ENCODE data around the gene LGALS7B. TPM values are rescaled to one million over a fixed set of nuclear protein-coding genes. Genes with fewer than 3 reads are reported as not detected.
"Not testable (repeated sequence)": the region's sequence is repeated elsewhere in the genome, so short reads cannot be mapped to it uniquely, and the experiment has no call there.

Gene LGALS7B
- total RNA-seq (ENCODE audit: insufficient read depth, low replicate concordance), result 139 TPM

DNA sequence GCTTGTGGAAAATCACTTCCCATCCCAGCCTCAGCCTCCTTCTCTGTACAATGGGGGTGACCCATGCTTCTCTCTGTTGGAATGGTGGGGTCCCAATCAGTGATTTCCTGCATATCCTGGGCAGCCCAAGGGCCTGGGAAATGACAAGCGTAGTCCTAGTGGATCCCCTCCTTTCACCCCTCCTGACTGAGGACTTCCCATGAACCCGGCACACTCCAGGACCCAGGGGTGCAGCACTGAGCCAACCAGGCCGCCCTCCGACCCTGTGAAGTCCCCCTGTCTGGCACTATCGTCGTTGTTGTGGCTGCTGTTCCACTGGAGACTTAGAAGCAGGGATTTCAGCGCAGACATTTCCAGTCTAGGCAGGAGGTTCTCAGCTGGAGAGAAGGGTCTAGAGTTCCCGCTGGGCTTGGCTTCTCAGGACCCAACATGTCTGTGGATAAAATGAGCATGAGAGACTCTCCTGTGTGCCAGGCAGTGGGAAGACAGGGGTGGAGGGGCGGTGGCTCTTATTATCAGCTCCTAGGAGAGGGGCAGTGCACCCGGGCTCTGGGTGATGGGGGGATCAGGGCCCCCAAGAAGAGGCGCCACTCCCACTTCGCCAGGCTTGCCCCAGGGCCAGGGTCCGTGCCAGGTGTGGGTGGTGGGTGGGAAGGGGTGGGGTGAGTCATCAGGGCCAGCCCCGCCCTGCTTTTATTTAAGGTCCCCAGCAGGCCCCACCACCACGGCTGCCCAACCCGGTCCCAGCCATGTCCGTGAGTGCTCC, at the start of gene LGALS7B:
LGALS7B (plus strand) TSS at position 723 of the 766 bp plus-strand sequence; CDS start at position 750, 27 bp downstream.
- DNase-seq (ENCODE audit: low spot score), result no peak

DNA sequence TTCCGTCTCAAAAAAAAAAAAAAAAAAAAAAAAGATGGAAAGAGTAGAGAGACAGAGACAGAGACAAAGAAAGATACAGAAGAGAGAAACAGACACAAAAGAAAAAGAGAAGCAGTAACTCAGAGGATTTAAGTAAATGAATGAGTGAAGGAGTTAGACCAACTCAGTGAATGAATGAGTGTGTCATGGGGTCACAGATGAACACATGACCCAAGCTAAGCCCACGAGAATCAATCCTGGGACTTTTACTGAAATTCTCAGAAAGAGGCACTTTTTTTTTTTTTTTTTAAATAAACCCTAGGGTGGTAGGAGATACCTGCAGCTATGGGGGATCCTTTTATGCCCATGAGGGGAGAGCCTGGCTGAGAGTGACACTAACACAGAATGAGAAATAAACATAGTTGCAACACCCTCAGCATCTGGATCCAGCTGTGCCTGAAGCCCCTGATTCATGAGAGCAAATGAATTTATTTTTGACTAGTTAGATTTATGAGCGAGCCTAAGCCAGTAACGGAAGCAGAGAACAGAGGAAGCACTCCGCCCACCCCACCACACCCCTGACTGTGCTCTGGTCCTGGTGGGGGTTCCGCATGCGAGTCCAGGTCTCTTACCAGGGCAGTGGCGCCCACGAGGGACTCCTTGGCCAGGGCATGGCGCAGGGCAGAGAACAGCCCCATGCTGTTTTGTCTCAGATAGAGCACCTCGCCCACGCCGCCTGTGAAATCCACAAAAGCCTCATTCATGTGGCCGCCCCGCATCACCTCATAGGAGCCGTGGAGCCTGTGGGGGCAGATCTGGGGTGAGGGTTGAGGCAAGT, 49.4 kb upstream of the LGALS7B start:
- no peak for DNase-seq (ENCODE audit: low spot score)

GRCh38 chr19:38740257-38740592, 48.8 kb upstream of the LGALS7B start:
- DNase-seq (ENCODE audit: low spot score), result no peak

DNA sequence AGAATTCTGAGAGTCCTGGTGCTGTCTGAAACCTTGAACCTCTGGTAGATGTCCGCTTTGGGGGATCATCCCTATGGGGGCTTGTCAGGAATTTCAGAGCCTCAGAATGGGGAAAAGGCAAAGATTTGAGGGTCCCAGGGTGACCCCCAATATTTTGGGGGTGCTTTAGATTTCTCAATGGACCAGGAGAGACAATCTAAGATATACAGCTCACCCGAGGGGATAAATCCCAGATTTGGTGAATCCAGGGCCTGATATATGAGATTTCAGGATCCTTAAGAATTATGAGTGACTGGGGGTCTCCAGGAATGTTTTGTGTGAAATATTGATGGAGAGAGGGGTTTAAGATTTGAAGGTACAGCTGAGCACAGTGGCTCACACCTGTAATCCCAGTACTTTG, 48.1 kb upstream of the LGALS7B start:
- no peak for DNase-seq (ENCODE audit: low spot score)

GRCh38 chr19:38741670-38742069, 47.3 kb upstream of the LGALS7B start:
- DNase-seq (ENCODE audit: low spot score), result no peak

GRCh38 chr19:38742296-38742695, 46.7 kb upstream of the LGALS7B start:
- DNase-seq (ENCODE audit: low spot score), result no peak

- DNase-seq (ENCODE audit: low spot score), result no peak
These were observed 46.1 kb upstream of the LGALS7B start for GRCh38 chr19:38742906-38743305.

DNA sequence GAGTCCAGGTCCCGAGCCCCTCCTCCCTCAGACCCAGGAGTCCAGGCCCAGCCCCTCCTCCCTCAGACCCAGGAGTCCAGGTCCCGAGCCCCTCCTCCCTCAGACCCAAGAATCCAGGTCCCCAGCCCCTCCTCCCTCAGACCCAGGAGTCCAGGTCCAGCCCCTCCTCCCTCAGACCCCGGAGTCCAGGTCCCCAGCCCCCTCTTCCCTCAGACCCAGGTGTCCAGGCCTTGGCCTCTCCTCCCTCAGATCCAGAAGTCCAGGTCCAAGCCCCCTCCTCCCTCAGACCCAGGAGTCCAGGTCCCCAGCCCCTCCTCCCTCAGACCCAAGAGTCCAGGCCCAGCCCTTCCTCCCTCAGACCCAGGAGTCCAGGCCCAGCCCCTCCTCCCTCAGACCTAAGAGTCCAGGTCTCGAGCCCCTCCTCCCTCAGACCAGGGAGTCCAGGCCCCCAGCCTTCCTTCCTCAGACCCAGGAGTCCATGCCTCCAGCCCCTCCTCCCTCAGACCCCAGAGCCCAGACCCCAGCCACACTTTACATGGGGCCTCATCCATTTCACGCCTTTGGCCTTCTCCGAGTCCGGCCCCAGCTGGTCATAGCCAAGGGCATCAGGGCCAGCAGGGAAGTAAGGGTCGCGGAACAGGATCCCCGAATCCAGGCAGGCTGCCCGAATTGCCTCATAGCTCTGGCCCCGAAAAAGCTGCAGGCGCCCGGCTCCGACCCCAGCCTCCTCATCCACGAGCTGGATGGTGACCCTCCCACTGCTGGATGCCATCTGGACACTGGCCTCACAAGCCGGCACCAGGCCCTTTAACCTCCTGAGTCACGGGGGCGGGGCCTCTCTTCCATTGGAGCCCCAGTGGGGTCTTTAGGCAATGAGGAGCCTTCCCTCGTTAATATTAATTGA, 45.4 kb upstream of the LGALS7B start:
- DNase-seq (ENCODE audit: low spot score), result no peak

GRCh38 chr19:38744298-38744681, 44.7 kb upstream of the LGALS7B start, which contains the start of gene CAPN12:
Gene CAPN12, minus strand, starts transcription at chr19:38744474. Its CDS starts 309 bp downstream, at chr19:38744165.
- no peak for DNase-seq (ENCODE audit: low spot score)

GRCh38 chr19:38744874-38745273, 44.1 kb upstream of the LGALS7B start:
- no peak for DNase-seq (ENCODE audit: low spot score)

GRCh38 chr19:38745316-38745715, 43.7 kb upstream of the LGALS7B start:
- DNase-seq (ENCODE audit: low spot score), result no peak

DNA sequence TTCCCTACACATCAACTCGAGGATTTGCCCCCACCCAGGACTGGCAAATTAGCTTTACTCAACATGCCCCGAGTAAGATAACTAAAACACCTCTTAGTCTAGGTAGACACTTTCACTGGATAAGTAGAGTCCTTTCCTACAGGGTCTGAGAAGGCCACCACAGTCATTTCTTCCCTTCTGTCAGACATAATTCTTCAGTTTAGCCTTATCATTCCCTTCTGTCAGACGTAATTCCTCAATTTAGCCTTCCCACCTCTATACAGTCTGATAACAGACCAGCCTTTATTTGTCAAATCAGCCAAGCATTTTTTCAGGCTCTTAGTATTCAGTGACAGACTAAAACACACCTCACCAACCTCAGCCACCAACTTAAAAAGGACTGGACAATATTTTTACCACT, 35.2 kb upstream of the LGALS7B start:
- DNase-seq (ENCODE audit: low spot score), result not testable (repeated sequence)

GRCh38 chr19:38754196-38754595, 34.8 kb upstream of the LGALS7B start:
- not testable (repeated sequence) for DNase-seq (ENCODE audit: low spot score)

GRCh38 chr19:38759590-38760003, 29.4 kb upstream of the LGALS7B start:
- DNase-seq (ENCODE audit: low spot score), result no peak

GRCh38 chr19:38760805-38761517, 28.0 kb upstream of the LGALS7B start:
- not testable (repeated sequence) for DNase-seq (ENCODE audit: low spot score)

GRCh38 chr19:38761884-38762389, 27.1 kb upstream of the LGALS7B start:
- DNase-seq (ENCODE audit: low spot score), result not testable (repeated sequence)

- DNase-seq (ENCODE audit: low spot score), result no peak
These were observed 25.2 kb upstream of the LGALS7B start for GRCh38 chr19:38763795-38764220.

DNA sequence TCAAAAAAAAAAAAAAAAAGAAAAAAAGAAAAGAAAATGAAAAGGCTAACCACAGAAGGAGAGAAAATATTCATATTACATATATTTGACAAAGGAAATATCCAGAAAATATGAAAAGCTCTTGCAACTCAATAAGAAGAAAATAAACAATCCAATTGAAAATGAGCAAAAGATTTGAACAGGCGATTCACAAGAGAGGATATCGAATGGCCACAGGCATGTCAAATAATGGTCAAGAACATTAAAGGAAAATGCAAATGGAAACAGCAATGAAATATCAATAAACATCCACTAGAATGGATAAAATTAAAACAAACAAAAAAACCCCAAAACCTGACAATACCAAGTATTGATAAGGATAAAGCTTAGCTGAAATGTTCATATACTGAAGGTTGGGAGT, 23.8 kb upstream of the LGALS7B start:
- DNase-seq (ENCODE audit: low spot score), result no peak

- DNase-seq (ENCODE audit: low spot score), result no peak
These were observed 22.5 kb upstream of the LGALS7B start for GRCh38 chr19:38766276-38767047.

DNA sequence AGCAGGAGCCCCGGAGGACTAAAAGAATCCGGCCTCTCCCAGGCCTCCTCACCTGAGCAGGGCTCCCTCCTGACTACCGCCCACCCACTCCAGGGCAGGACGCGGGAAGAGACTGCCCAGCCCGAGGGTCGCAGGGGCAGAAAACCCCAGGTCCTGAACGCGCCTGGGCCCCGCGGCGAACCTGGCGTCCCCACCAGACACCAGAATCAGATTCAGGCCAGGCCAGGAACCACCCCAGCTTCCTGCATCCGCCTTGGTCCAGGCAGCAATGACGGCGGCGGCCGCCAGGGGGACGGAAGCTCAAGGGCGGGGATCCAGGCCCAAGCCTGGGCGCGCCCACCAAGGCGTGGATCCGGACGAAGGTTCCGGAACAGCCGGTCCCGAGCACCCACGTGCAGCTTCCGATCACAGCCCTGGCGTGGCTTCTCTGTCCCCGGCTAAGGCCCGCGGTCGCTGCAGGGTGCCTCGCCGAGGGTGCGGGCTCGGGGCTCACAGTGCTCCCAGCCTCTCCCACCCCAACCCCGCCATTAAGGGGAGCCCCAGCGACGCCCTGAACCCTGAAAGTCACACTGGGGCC, 19.3 kb upstream of the LGALS7B start:
- DNase-seq (ENCODE audit: low spot score), result peak; percentile 88

Measured in umbilical cord (tissue), 2 donors.